Mesodermal cell (in vitro differentiated cells): ENCODE measurements around the gene CA10.

Experiments used
- H3K27ac ChIP-seq: 2 replicates; pipeline ENCODE4 v1.7.0; 2013; ENCODE audit warnings: mild to moderate bottlenecking, low read depth, low read length, moderate library complexity; ENCODE audit not compliant: severe bottlenecking
- H3K36me3 ChIP-seq: 2 replicates; pipeline ENCODE4 v1.7.1; 2013; ENCODE audit warnings: mild to moderate bottlenecking, low read length, moderate library complexity; ENCODE audit not compliant: control insufficient read depth, insufficient read depth
- H3K4me1 ChIP-seq: one replicate; pipeline ENCODE4 v1.7.1; 2013; ENCODE audit warnings: mild to moderate bottlenecking, low read length; ENCODE audit not compliant: insufficient read depth, control insufficient read depth, poor library complexity, severe bottlenecking
- H3K4me3 ChIP-seq: 2 replicates; pipeline ENCODE4 v1.7.0; 2013; ENCODE audit warnings: low read length, control low read depth, mild to moderate bottlenecking; ENCODE audit not compliant: insufficient read depth, poor library complexity, severe bottlenecking; ENCODE audit errors: extremely low read depth
- H3K9me3 ChIP-seq: 2 replicates; pipeline ENCODE4 v1.7.1; 2013; ENCODE audit warnings: mild to moderate bottlenecking, low read length, moderate library complexity; ENCODE audit not compliant: control insufficient read depth
- WGBS, 2 experiments: methylation state at CpG; one replicate each; pipeline ENCODE4 v1.1.5; 2013; ENCODE audit warnings: missing lambda C conversion rate in 2 of 2; ENCODE audit not compliant: insufficient coverage in 2 of 2; 5-methylcytosine and 5-hydroxymethylcytosine counted together

The CA10 gene

GRCh38 chr17:51913491-51914205 lies 244.9 kb downstream of the CA10 start:
- H3K27ac ChIP-seq = no peak overlapping the region
- H3K4me3 ChIP-seq = no peak overlapping the region
- no peaks in the 10 kb centered on the region for H3K36me3 ChIP-seq
- no peaks in the 10 kb centered on the region for H3K4me1 ChIP-seq
- 49 to 71% methylated on average over 2 of the region's 4 CpGs for WGBS, 2 experiments
- peaks cover 3% of the 10 kb centered on the region for H3K9me3 ChIP-seq

- no CpG with 5 or more reads among the region's 2 CpGs for WGBS, 2 experiments
- H3K4me3 ChIP-seq = no peak overlapping the region
- peaks cover 3% of the 10 kb centered on the region for H3K9me3 ChIP-seq
- no peak overlapping the region for H3K27ac ChIP-seq
- no peaks in the 10 kb centered on the region for H3K36me3 ChIP-seq
- H3K4me1 ChIP-seq = no peaks in the 10 kb centered on the region
Observed at GRCh38 chr17:51912939-51913338, 245.6 kb downstream of the CA10 start.

GRCh38 chr17:51911237-51911636 lies 247.3 kb downstream of the CA10 start:
- 79 to 86% methylated on average over 2 to 6 of the region's 6 CpGs for WGBS, 2 experiments
- Histone ChIP-seq H3K4me1 (no peaks in the 10 kb centered on the region), H3K4me3 (no peak overlapping the region), H3K9me3 (peaks cover 3% of the 10 kb centered on the region), H3K36me3 (no peaks in the 10 kb centered on the region), H3K27ac (no peak overlapping the region)

- Histone ChIP-seq H3K36me3 (no peaks in the 10 kb centered on the region), H3K27ac (no peak overlapping the region), H3K9me3 (peaks cover 3% of the 10 kb centered on the region), H3K4me3 (no peak overlapping the region), H3K4me1 (no peaks in the 10 kb centered on the region)
- WGBS, 2 experiments = 82% methylated on average over 3 of the region's 3 CpGs; no CpG with 5 or more reads in 1 of the 2 experiments
Observed at GRCh38 chr17:51909971-51910370, 248.5 kb downstream of the CA10 start.

- Histone ChIP-seq H3K4me3 (no peak overlapping the region), H3K4me1 (no peaks in the 10 kb centered on the region), H3K9me3 (peaks cover 3% of the 10 kb centered on the region), H3K27ac (no peak overlapping the region), H3K36me3 (no peaks in the 10 kb centered on the region)
- WGBS, 2 experiments = 72% methylated on average over 4 to 5 of the region's 7 CpGs
Observed at GRCh38 chr17:51908841-51909537, 249.5 kb downstream of the CA10 start.

GRCh38 chr17:51907041-51907440 lies 251.5 kb downstream of the CA10 start:
- Histone ChIP-seq H3K4me1 (no peaks in the 10 kb centered on the region), H3K4me3 (no peak overlapping the region), H3K9me3 (peaks cover 3% of the 10 kb centered on the region), H3K36me3 (no peaks in the 10 kb centered on the region), H3K27ac (no peak overlapping the region)
- 60 to 64% methylated on average over 1 of the region's 2 CpGs for WGBS, 2 experiments

- no peaks in the 10 kb centered on the region for H3K9me3 ChIP-seq
- no peak overlapping the region for H3K27ac ChIP-seq
- H3K4me3 ChIP-seq = no peak overlapping the region
- no peaks in the 10 kb centered on the region for H3K36me3 ChIP-seq
- WGBS, 2 experiments = 83% methylated on average over 1 of the region's 3 CpGs; no CpG with 5 or more reads in 1 of the 2 experiments
- H3K4me1 ChIP-seq = no peaks in the 10 kb centered on the region
Observed at GRCh38 chr17:51904379-51904778, 254.1 kb downstream of the CA10 start.

GRCh38 chr17:51901242-51901641 lies 257.3 kb downstream of the CA10 start:
- Histone ChIP-seq H3K36me3 (no peaks in the 10 kb centered on the region), H3K27ac (no peak overlapping the region), H3K9me3 (no peaks in the 10 kb centered on the region), H3K4me1 (no peaks in the 10 kb centered on the region), H3K4me3 (no peak overlapping the region)
- 29 to 38% methylated on average over 1 of the region's 1 CpG for WGBS, 2 experiments

- 57 to 73% methylated on average over 1 of the region's 2 CpGs for WGBS, 2 experiments
Observed at GRCh38 chr17:51891936-51892335, 266.6 kb downstream of the CA10 start.

GRCh38 chr17:51890710-51891109 lies 267.8 kb downstream of the CA10 start:
- Histone ChIP-seq H3K4me3 (no peak overlapping the region), H3K27ac (no peak overlapping the region), H3K4me1 (no peaks in the 10 kb centered on the region), H3K36me3 (no peaks in the 10 kb centered on the region), H3K9me3 (no peaks in the 10 kb centered on the region)
- WGBS, 2 experiments = no CpG with 5 or more reads among the region's 1 CpG

More at GRCh38 chr17:51891936-51892335, 266.6 kb downstream of the CA10 start:
- H3K36me3 ChIP-seq = no peaks in the 10 kb centered on the region
- no peak overlapping the region for H3K4me3 ChIP-seq
- no peaks in the 10 kb centered on the region for H3K9me3 ChIP-seq
- no peak overlapping the region for H3K27ac ChIP-seq
- no peaks in the 10 kb centered on the region for H3K4me1 ChIP-seq

- no peaks in the 10 kb centered on the region for H3K4me1 ChIP-seq
- H3K27ac ChIP-seq = no peak overlapping the region
- H3K9me3 ChIP-seq = no peaks in the 10 kb centered on the region
- WGBS, 2 experiments = 87% methylated on average over 1 of the region's 2 CpGs; no CpG with 5 or more reads in 1 of the 2 experiments
- H3K36me3 ChIP-seq = no peaks in the 10 kb centered on the region
- H3K4me3 ChIP-seq = no peak overlapping the region
Observed at GRCh38 chr17:51888816-51889215, 269.7 kb downstream of the CA10 start.
